ENCODE measurements around the gene MECR.

MECR gene, protein sequence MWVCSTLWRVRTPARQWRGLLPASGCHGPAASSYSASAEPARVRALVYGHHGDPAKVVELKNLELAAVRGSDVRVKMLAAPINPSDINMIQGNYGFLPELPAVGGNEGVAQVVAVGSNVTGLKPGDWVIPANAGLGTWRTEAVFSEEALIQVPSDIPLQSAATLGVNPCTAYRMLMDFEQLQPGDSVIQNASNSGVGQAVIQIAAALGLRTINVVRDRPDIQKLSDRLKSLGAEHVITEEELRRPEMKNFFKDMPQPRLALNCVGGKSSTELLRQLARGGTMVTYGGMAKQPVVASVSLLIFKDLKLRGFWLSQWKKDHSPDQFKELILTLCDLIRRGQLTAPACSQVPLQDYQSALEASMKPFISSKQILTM

DNA sequence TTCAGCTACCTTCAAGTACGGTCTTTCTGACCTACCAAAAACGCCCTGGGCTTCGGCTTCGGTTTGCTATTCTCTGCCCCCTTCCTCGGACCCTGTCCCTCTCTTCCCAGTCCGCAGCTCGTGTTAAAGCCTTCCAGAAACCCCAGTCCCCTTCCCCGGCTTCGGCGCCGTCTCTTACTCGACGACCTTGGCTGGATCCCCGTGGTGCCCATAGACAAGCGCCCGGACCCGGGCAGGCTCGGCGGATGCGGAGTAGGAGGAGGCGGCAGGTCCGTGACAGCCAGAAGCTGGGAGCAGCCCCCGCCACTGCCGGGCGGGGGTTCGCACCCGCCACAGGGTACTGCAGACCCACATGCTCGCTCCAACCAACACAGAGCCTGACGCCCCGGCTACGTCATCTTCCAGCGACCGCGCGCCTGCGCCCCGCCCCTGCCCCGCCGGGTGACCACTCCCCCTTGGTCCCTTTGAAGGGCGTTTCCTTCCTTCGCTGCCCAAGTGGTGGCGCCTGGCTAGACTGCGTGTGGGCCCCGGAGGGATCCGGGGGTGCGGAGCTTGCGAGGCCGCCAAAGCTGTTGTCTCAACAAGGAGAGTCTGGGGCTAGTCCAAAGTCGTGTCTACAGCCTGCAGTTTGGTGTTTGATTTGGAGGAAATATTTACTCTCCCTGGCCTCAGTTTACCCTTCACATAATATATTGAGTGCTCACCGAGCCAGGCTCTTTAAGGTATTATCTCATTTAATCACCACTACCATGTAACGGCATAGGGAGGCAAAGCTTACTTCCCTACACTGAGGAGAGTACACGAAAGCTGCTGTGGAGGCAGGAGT is at the start of gene MECR:
MECR (minus strand) TSS at position 382 of the 826 bp plus-strand sequence; CDS start at position 354, 28 bp downstream.
- TF ChIP-seq, protein P1, sequence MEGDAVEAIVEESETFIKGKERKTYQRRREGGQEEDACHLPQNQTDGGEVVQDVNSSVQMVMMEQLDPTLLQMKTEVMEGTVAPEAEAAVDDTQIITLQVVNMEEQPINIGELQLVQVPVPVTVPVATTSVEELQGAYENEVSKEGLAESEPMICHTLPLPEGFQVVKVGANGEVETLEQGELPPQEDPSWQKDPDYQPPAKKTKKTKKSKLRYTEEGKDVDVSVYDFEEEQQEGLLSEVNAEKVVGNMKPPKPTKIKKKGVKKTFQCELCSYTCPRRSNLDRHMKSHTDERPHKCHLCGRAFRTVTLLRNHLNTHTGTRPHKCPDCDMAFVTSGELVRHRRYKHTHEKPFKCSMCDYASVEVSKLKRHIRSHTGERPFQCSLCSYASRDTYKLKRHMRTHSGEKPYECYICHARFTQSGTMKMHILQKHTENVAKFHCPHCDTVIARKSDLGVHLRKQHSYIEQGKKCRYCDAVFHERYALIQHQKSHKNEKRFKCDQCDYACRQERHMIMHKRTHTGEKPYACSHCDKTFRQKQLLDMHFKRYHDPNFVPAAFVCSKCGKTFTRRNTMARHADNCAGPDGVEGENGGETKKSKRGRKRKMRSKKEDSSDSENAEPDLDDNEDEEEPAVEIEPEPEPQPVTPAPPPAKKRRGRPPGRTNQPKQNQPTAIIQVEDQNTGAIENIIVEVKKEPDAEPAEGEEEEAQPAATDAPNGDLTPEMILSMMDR (IDR thresholded peaks at IDR 0.05), result peak; percentile 36; the same call in 1 of the 2 replicates

DNA sequence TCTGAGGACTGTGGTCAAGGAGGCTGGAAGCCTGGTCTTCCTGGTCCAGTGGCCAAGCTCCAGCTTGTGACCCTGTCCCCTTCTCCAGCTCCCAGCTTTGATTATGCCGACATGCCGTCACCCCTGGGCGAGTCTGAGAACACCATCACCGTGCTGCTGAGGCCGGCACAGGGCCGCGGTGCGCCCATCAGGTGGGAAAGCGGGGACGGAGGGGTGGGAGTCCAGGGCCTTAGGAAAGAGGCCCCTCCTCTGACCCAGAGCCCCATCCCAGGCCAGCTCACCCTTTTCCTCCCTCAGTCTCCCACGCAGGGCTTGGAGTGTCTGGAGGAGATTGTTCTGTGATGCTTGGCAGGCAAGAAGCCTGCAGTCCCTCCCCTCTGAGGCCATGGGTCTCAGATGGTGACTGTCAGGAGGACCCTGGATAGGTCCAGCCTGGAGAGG is 49.2 kb upstream of the MECR start:
- TF ChIP-seq, protein P1 (IDR thresholded peaks at IDR 0.05), result no peak

DNA sequence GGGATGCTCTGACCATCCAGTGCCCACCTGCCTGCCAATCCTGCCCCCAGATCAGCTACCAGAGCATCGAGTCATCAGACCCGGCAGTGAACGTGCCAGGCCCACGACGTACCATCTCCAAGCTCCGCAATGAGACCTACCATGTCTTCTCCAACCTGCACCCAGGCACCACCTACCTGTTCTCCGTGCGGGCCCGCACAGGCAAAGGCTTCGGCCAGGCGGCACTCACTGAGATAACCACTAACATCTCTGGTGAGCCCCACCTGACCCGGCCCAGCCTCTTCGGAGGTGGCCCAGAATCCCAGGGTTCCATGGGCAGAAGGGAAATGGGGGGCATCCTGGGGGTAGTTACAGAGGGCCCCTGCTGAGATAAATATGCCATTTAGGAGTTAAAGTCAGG is 48.7 kb upstream of the MECR start:
- TF ChIP-seq, protein P1 (IDR thresholded peaks at IDR 0.05), result no peak

DNA sequence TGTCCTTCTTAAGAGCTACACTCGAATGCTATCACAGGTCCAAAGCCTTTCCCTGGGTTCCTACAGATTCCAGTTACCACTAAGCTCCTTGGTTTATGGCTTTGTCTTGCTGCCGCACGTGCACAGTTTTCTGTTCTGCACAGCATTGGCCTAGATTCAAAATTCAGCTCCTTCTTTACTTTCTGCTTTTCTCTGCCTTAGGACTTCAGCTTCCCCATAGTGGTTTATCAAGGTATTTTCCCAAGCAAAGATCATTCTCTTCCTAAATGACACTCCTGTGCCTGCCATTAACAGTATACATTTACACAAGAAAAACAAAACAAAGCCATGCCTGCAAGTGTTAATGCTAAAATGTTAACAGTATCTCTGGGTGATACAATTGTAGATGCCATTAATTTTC is 47.4 kb upstream of the MECR start:
- TF ChIP-seq, protein P1 (IDR thresholded peaks at IDR 0.05), result no peak

DNA sequence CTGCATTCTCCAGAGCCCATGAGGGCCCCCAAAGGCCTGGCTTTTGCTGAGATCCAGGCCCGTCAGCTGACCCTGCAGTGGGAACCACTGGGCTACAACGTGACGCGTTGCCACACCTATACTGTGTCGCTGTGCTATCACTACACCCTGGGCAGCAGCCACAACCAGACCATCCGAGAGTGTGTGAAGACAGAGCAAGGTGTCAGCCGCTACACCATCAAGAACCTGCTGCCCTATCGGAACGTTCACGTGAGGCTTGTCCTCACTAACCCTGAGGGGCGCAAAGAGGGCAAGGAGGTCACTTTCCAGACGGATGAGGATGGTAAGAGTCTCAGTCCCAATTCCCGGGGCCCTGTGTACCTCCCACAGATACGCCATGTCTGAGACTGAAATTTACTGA is 44.7 kb upstream of the MECR start:
- TF ChIP-seq, protein P1 (IDR thresholded peaks at IDR 0.05), result no peak

DNA sequence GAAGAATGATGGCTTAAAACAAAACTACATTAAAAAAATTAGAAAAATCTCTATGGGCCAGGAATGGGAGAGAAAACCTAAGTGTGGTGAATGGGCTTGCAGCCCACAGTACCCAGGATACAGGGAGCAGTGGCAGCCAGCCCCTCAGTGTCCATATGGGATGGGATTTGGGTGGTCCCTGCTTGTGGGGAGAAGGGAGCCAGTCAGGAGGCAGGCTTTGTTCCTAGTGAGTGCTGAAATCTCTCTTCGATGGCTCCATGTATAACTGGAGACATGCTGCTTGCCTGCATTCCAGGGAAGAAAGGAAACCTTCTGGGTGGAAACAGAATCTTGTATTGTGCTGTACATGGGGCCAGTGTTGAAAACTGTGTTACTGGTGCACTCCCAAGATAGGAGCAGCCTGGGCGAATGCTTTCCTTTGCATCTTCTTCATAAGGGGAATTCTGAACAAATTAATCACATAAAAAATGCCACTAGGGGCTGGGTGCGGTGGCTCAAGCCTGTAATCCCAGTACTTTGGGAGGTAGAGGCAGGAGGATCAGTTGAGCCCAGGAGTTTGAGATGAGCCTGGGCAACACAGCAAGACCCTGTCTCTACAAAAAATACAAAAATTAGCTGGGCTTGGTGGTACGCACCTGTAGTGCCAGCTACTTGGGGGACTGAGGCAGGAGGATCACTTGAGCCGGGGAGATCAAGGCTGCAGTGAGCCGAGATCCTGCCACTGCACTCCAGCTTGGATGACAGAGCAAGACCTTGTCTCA is 41.6 kb upstream of the MECR start:
- TF ChIP-seq, protein P1 (IDR thresholded peaks at IDR 0.05), result no peak

DNA sequence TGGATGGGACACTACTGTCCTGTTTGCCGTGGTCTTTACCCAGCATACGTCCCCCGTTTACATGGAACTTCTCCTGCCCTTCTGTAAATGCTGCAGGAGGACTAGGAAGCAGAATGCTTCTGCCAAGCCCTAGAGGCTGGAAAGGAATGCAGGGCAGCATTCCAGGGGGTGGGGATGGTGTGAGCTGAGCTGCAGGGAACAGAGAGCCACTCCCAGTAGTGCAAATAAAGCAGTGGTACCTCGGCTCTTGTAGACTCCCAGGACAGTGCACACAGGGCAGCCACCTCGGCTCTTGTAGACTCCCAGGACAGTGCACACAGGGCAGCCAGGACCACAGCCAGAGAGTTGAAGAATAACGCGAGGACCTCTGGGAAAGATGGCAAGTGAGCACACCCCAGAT is 41.0 kb upstream of the MECR start:
- TF ChIP-seq, protein P1 (IDR thresholded peaks at IDR 0.05), result no peak

All from LNCAP (cell line).